NCI-H345 (cell line): ENCODE results near the gene PPP1CC.
"Not testable (repeated sequence)": the region's sequence is repeated elsewhere in the genome, so short reads cannot be mapped to it uniquely, and the experiment has no call there.

Experiments
- DNase-seq: peaks from one replicate; lab custom pipeline; 2025; lab: John Stamatoyannopoulos, UW

PPP1CC gene

DNA sequence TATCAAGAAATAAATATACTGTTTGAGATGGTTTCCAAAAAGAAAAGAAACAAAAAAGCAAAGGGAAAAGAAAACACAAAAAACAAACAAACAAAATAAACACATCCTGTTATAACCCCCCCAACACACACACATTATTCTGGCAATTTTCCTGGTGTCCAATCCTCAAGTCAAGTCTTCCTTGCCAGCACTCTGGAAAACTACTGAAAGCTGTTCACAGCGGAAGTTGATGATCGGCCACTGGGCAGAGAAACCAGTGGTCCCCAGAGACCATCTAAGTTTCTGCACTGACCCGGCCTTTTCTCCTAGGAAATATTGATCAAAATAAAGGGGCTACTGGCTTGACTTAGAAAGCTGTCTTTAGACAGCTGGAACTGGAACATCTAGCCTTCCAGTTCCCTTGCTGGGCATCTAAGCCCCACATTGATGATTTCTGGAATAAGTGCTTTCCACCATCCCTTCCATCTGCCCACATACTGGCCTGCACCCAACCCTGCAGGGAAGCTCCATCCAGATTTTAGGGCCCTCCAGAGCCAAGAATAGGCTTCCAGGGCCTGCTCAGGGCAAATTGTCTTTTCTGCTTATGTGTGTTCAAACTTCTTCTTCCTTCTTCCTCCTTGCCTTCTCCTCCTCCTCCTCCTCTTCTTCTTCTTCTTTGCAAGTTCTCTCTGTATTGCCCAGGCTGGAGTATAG, 11.6 kb upstream of the PPP1CC start:
- DNase-seq: no peak

DNA sequence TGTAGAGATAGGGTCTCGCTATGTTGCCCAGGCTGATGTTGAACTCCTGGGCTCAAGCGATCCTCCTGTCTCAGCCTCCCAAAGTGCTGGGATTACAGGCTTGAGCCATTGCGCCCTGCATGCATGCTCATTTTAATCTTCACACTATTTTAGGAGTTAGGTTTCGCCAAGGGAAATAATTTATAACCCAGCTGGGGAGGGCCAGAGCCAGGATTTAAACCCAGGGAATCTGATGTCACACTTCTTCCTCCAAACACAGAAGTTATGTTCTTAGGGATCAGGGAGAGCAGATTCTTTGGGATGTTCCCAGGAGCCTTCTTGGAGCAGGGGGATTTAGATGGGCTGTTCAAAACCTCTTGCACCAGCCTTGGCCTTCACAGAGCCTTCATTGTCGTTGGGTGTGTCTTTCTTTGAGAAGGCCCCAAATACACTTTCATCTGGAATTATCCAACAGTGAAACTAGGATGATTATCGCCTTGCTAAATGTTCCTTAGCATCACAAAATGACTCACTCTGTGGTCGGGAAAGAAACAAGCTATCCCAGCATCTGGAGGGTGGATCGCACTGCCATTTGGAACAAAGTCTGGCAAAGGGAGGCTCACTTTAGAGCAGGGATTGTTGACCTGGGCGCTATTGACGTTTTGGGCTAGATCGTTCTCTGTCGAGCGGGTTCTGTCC, 8.2 kb upstream of the PPP1CC start:
- no peak for DNase-seq

DNA sequence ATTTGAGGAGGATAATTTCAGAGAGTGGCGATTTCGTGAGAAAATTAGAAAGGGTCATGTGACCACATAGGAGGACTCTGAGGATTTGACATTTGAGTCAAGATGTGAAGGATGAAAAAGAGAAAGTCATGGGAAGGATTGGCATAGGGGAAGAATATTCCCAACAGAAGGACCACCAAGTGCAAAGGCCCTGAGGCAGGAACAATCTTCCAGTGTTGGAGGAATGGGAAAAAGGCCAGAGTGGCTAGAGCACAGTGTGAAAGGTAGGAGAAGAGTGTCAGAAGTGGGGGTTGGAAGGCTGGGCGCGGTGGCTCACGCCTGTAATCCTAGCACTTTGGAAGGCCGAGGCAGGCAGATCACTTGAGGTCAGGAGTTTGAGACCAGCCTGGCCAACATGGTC, 3.9 kb upstream of the PPP1CC start:
- DNase-seq: no peak

DNA sequence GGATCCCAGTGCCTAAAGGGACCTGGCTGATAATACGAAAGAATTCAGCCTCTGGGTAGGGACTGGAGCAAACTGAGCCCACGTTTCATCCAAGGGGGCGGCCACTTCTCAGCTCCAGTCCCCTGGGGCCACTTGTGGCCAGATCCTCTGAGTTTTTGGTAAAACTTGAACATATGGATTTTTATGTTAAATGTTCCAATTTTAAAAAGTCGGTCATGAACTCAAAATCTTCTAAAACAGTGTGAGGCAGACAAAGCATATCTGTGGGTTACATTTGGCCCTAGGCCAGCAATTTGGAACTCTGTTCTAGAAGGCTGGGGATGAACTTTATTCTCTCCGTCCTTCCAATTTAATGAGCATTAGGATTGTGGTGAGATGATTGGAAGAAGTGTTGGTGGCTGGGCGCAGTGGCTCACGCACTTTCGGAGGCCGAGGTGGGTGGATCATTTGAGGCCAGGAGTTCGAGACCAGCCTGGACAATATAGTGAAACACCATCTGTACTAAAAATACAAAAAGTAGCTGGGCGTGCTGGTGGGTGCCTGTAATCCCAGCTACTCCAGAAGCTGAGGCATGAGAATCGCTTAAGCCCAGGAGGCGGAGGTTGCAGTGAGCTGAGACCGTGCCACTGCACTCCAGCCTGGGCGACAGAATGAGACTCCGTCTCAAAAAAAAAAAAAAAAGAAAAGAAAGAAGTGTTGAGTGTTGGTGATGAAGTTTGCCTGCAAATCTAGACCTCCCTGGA, 3.0 kb upstream of the PPP1CC start:
- DNase-seq: no peak

DNA sequence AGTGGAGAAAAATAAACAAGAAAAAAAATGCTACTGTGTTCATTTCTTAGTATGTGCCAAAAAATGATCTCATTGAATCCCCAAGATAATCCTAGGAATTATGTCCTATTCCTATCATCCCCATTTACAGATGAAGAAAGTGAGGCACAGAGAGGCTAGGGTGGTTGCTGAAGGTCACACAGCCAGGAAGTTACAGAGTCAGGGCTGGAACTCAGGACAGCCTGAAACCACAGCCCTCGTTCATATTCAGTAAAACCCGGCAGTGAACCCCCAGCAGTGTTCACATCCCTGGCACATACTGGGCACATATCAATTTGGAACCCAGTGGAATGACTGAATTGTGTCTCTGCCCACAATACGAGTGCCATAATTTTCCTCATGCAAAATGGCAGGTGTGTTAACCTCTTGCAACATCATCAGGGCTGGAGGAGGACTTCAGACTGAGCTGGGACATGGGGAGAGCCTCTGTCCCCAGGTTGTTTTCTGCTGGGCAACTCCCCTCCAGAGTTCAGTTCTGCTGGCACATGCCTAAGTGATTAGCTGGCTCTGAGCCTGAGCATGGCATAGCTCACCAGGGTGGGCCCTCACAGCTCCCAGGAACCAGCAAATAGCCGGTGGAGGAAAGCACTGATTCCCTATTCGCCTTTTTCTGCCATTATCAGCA, 2.0 kb upstream of the PPP1CC start:
- no peak for DNase-seq

DNA sequence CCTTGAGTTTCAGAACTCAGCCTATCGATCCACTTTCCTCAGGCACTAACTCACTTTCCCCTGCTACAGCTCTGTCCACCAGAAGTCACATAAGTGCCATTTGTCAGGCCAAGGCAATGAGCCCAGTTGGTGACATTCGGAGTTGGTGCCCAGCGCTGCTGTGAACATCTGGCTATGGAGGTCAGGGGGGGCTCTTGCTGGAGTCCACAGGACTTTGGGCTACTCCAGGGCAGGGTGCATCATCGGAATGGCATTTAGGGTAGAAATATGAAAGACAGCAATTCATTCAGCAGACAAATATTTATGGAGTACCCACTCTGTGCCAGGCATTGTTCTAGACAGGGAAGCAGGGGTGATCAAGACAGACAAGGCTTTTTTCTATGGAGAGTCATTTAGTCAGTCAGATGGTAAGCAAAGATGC, 1.5 kb upstream of the PPP1CC start:
- DNase-seq: no peak

DNA sequence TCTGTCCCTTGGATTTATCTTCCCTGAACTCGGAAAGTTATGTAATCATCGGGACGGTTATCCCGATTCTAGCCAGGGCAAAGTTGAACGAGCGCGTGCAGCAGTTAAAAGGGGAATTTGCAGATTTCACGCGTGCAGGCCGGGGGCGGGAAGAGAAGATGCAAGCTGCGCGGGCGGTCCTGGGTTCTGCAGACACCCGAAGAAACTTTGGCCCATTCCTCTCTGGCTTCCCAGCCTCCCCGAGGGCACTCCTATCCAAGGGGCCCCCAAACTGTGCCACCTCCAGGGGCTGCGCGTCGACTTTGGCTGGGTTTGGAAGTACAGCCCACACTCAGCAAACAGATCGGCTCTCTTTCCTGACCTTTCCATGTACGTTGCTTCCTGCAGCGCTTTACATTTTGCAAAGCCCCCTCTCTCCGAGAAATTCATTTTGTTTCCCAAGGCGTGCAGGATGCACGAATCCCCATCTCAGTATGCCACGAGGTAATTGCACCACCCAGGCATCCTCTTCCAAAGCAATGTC, 941 bp upstream of the PPP1CC start:
- DNase-seq: no peak

DNA sequence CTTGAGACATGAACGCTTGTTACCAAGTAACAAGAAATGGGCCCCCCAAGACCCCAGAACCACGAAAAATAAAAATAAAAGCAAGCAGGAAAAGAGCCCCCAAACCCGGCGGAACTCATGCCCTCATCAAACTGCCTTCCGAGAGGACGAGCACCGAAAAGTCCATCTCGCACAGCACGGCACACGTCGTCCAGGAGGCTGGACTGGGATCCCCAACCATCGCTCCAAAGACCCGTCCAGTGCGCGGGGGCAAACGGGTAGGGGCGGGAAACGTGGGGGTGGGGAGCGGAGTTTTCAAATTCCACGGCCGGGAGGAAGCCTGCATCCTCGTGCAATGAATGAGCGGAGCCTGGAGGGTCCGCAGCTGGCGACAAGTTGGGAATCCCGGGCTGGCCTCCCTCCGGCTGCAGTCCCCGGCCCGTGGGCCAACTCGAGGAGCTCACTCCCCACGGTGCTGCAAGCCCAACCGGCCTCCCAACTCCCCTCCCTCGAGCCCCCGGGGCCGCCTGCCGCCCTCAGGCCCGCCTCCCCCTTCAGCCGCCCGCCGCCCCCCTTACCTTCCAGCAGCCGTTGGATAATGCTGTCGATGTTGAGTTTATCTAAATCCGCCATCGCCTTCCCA, 484 bp downstream of the PPP1CC start:
- peak; percentile 61 for DNase-seq

DNA sequence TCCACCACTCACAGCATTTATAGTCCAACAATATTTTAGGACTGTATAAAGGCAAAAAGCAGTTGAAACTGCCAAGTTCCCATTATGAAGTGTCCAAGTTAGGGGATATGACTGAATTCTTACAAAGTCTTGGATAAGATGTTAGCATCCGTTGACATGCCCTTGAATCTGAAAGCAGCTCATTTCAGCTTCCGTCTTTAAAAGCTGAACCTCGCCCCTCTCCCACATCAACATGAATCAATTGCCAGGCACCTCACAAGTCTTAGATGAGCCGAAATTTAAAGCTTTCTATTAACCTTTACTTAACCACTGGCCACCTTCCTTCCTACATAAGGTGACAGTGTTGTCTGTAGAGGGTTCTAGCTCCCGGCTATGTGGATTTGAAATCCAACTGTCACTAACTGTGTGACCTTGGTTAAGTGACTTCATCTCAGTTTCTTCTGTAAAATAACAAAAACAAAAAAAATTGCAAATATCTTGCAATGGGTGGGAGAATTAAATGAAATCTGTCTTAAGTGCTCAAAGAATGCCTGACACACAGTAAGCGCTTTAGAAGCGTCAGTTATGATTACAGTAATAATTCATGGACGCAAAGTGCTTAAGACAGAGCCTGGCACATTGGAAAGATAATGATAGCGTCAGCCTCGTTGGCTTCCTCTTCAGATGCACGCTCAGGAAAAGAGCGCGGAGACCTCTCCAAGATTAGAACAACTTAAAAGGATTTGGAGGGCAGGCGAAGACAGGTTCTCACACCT, 1.2 kb downstream of the PPP1CC start:
- DNase-seq: peak; percentile 12

DNA sequence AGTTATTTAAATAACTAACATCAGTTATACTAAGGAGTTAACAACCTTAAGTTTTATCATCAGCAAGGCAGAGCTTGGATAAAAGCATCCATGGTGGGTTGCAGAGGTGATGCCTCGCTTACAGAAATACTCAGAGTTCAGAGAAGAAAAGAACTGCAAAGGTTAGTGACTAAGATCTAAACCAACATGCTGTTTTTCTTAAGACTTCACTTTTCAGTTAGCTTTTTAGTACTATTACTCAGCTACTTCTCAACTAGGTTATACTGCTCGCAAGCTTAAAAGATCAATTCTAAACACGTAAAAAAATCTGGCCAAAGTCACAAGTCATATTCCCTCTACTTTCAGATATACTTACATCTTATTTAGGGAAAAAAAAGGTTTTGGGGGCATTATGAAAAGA, 2.8 kb downstream of the PPP1CC start:
- no peak for DNase-seq

DNA sequence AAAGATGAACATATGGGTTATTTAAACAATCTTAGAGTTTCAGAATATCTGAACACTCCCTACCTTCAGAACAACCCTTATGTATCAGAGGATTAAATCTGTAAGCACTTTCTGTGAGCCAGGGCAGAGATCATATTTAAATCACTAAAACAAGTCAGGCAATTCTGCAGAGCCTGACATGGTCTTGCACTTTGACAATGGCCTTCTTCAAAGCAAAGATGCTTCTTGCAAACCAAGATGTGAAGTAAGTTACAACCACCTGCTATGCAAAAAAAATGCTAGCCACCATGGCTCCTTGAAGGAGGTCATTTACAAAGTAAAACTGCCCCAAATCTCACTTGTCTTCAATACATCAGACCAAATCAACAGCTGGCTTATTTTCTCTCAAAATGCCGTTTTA, 3.2 kb downstream of the PPP1CC start:
- no peak for DNase-seq

DNA sequence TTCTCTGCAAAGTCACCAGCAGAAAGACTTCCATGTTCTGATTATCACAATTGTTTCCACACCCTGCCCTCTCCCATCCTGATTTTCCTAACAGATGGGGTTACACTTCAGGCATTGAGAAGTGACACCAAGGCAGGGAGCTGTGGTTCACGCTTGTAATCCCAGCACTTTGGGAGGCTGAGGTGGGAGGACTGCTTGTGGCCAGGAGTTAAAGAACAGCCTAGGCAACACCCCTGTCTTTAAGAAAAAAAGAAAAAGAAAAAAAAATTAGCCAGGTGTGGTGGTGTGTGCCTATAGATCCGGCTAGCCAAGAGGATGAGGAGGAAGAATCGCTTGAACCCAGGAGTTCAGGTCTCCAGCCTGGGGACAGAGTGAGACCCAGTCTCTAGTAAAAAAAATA, 5.2 kb downstream of the PPP1CC start:
- DNase-seq: no peak

DNA sequence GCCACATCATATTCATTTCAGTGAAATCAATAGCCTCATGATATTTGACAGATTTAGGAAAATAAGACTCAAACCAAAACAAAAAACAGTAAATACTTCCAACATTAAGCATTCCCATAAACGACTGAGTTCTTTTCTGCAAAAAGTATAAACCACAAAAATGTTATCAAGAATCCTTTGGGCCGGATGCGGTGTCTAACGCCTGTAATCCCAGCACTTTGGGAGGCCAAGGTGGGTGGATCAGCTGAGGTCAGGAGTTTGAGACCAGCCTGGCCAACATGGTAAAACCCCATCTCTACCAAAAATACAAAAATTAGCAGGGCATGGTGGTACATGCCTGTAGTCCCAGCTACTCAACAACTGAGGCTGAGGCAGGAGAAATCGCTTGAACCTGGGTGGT, 5.7 kb downstream of the PPP1CC start:
- DNase-seq: not testable (repeated sequence)

DNA sequence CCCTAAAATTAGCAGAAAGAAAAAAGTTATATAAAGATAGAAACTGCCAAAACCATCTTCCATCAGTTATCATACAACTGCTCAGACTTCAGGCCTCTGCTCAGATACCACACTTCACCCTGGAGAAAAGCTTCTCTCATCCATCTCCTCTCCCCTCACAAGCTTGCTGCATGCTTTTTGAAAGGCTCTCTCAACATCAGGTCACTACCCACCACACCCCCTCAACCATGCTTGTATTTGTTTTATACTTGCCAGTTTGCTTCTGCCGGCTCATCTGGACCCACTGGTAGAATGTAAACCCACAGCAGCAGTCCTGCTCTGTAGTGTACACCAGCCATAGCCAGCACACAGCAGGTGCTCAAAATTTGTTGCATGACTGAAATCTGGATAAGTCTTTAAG, 8.8 kb downstream of the PPP1CC start:
- peak; percentile 65 for DNase-seq

DNA sequence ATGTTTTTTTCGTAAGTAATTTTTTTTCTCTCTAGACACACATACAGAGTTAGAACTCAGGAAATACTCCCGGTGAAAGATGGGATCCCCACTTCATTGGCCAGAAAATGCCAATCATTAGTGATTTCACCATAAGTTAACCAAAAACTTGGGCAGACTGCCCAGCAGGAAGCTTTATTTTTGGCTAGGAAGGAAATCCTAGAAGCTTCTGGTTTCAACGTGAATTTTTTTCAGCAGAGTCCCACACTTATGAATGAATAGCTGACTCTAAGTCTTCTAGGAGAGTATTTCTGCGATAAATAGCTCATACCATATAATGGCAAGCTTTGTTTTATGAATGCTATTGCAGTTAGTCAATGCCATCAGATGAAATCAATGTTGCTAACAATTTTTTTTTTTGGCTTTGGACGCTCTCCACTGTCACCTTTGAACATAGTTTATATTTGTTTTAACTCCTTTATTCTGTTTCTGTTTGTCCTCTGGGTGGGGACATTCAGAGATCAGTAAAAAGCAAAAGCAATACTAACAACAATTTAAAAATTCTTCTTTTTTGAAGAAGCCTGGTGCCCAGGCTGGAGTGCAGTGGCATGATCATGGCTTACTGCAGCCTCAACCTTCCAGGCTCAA, 9.5 kb downstream of the PPP1CC start:
- DNase-seq: no peak

DNA sequence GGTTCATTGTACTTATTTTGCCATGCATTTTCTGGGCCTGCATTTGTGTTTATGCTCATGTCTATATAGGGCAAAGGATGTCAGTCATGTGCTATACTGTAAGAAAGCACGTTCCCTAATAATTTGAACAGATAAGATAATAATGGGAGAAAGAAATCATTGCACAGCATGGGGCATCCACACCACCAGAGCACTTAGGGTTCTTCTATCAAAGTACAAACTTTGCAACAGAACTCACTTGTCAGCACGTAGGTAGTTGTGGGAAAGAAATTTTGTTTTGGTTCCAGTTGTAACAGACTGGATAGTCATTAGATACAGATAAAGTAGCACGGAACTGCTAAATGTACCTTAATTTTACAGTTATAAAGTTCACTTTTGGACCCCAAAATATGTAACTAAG, 10.1 kb downstream of the PPP1CC start:
- no peak for DNase-seq

DNA sequence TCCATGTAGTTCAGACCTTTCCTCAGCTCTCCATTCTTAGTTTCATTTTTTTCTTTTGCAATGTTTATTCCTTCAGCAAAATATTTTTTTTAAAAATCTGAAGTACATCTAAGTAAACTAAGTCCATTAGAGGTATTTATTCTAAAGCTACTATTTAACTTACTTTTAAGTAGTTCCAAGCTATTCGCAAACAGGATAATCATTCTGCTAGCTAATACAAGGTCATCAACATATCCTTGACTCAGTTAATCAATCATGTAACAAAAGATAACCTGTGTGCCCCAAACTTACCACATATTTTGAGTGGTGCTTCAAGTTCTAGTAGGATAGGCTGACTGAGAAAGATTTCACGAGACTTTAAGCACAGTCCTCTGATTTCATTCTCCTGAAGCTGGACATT, 11.2 kb downstream of the PPP1CC start:
- no peak for DNase-seq

DNA sequence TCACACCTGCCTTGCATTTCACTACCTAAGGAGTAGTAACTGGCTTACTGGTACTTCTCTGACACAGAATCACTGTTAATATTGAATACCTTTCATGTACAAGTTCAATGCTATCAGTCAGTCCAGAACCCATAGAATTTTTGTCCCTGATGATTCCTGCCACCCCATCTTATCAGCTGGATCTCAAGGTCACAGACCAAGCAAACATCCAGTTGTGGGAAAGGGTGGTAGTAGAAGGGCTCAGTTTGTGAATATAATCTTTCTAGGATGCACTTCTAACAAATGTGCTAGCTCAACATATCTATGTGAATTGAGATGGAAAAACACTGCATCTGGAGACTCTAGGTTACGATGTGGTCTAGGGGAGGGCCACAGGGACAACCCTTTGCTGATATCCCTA, 14.1 kb downstream of the PPP1CC start:
- no peak for DNase-seq

DNA sequence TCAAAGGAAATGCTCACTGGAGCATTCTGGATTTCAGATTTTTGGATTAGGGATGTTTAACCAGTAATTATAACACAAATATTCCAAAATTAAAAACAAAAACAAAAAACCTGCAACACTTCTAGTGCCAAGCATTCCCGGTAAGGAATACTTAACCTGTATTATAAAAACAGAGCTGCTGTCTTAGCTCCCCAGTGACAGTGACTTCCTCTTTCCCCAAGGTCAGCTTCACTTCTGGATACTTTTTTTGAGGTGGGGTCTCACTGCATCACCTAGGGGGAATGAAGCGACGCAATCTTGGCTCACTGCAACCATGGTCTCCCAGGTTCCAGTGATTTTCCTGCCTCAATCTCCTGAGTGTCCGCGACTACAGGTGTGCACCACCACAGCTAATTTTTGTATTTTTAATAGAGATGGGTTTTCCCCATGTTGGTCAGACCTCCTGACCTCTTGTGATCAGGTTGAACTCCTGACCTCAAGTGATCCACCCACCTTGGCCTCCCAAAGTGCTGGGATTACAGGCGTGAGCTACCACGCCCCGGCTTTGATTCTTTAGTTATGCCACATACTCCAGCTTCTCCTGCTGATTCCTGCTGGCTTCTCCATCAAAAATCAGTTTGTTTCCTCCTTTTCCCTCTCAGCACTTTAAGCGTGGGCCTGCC, 15.9 kb downstream of the PPP1CC start:
- no peak for DNase-seq

DNA sequence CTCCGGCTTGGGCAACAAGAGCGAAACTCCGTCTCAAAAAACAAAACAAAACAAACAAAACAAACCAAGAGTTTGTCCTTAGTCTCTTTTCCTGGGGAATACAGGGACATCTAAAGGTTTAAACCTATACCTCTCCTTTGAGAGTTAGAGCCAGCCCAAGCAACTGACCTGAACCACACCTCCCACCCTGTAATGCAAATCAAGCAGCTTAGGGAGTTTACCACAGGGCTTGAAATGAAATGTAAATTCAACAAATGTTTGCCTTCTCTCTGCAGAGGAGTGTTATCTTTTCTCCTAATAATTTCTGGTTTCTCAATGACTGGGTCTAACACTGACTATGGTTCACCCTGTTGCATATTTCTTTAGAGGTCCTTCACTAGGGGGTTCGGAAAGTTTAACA, 16.7 kb downstream of the PPP1CC start:
- DNase-seq: no peak
